AG08396 (cell line): ENCODE results near the gene CCDC169.
"Not testable (repeated sequence)": the region's sequence is repeated elsewhere in the genome, so short reads cannot be mapped to it uniquely, and the experiment has no call there.

ENCODE experiments used
- DNase-seq: peaks from one replicate; pipeline ENCODE4 v3.0.0; 2012; ENCODE audit warnings: low spot score, mixed read lengths

The CCDC169 gene

GRCh38 chr13:36297366-36298338 lies at the start of gene CCDC169:
CCDC169 (minus strand) TSS chr13:36297814; CDS start chr13:36297719, 95 bp downstream.
- DNase-seq, result peak; percentile 86

GRCh38 chr13:36346222-36347083 lies 48.8 kb upstream of the CCDC169 start, which contains the start of gene SPART:
SPART (minus strand) TSS chr13:36346394; CDS start chr13:36335830, 10,564 bp downstream.
- DNase-seq, result peak; percentile 91

GRCh38 chr13:36345438-36346221 lies 48.0 kb upstream of the CCDC169 start:
- peak; percentile 63 for DNase-seq

- no peak for DNase-seq
Measured at GRCh38 chr13:36344886-36345437, 47.3 kb upstream of the CCDC169 start.

- DNase-seq, result peak; percentile 17
Measured at GRCh38 chr13:36344173-36344572, 46.6 kb upstream of the CCDC169 start.

- no peak for DNase-seq
Measured at GRCh38 chr13:36343766-36344165, 46.2 kb upstream of the CCDC169 start.

GRCh38 chr13:36342715-36343114 lies 45.1 kb upstream of the CCDC169 start:
- DNase-seq, result no peak

GRCh38 chr13:36341718-36342117 lies 44.1 kb upstream of the CCDC169 start:
- peak; percentile 7 for DNase-seq

- DNase-seq, result no peak
Measured at GRCh38 chr13:36339600-36340155, 42.1 kb upstream of the CCDC169 start.

- no peak for DNase-seq
Measured at GRCh38 chr13:36337938-36338641, 40.5 kb upstream of the CCDC169 start.

- DNase-seq, result peak; percentile 13
Measured at GRCh38 chr13:36332986-36333385, 35.4 kb upstream of the CCDC169 start.

- not testable (repeated sequence) for DNase-seq
Measured at GRCh38 chr13:36332255-36332654, 34.6 kb upstream of the CCDC169 start.

- DNase-seq, result no peak
Measured at GRCh38 chr13:36331280-36331679, 33.7 kb upstream of the CCDC169 start.

GRCh38 chr13:36329361-36329760 lies 31.7 kb upstream of the CCDC169 start:
- DNase-seq, result no peak

- DNase-seq, result no peak
Measured at GRCh38 chr13:36328821-36329220, 31.2 kb upstream of the CCDC169 start.

GRCh38 chr13:36325912-36326311 lies 28.3 kb upstream of the CCDC169 start:
- no peak for DNase-seq

GRCh38 chr13:36324881-36325280 lies 27.3 kb upstream of the CCDC169 start:
- DNase-seq, result not testable (repeated sequence)

GRCh38 chr13:36323951-36324566 lies 26.4 kb upstream of the CCDC169 start:
- DNase-seq, result no peak

- DNase-seq, result no peak
Measured at GRCh38 chr13:36323408-36323807, 25.8 kb upstream of the CCDC169 start.

- not testable (repeated sequence) for DNase-seq
Measured at GRCh38 chr13:36319793-36320192, 22.2 kb upstream of the CCDC169 start.
